Endodermal cell (in vitro differentiated cells): ENCODE measurements around the gene ATXN1. TPM values are rescaled to one million over a fixed set of nuclear protein-coding genes. Genes with fewer than 3 reads are reported as not detected.

Source experiments
- DNase-seq: peaks from one replicate; pipeline ENCODE4 v3.0.0-alpha.2; 2017
- H3K27ac ChIP-seq: 2 replicates; pipeline ENCODE4 v1.5.1; 2013; ENCODE audit warnings: mild to moderate bottlenecking, low read depth, low read length, moderate library complexity
- H3K27me3 ChIP-seq: 2 replicates; pipeline ENCODE4 v1.6.1; 2013; ENCODE audit warnings: mild to moderate bottlenecking, low read length, moderate library complexity; ENCODE audit not compliant: insufficient read depth, control insufficient read depth, poor library complexity, severe bottlenecking
- H3K36me3 ChIP-seq: 2 replicates; pipeline ENCODE4 v1.7.0; 2013; ENCODE audit warnings: mild to moderate bottlenecking, low read length, moderate library complexity; ENCODE audit not compliant: control insufficient read depth, insufficient read depth
- H3K4me1 ChIP-seq: one replicate; pipeline ENCODE4 v1.7.0; 2013; ENCODE audit warnings: low read length; ENCODE audit not compliant: control insufficient read depth, insufficient read depth
- H3K4me3 ChIP-seq: 2 replicates; pipeline ENCODE4 v1.5.1; 2013; ENCODE audit warnings: mild to moderate bottlenecking, low read length, moderate library complexity
- H3K9ac ChIP-seq: 2 replicates; pipeline ENCODE4 v1.6.1; 2013; ENCODE audit warnings: mild to moderate bottlenecking, low read length, moderate library complexity; ENCODE audit not compliant: poor library complexity, severe bottlenecking; ENCODE audit errors: extremely low read depth
- H3K9me3 ChIP-seq: 2 replicates; pipeline ENCODE4 v1.6.1; 2013; ENCODE audit warnings: mild to moderate bottlenecking, low read length, moderate library complexity; ENCODE audit not compliant: control insufficient read depth
- H3K27ac Mint-ChIP-seq: 2 replicates; pipeline ENCODE4 v1.8.0; 2020; ENCODE audit warnings: mixed read lengths
- H3K27me3 Mint-ChIP-seq: 2 replicates; pipeline ENCODE4 v1.8.0; 2021; ENCODE audit warnings: mild to moderate bottlenecking, mixed read lengths; ENCODE audit not compliant: insufficient read depth
- H3K36me3 Mint-ChIP-seq: 2 replicates; pipeline ENCODE4 v1.8.0; 2020; ENCODE audit warnings: low read depth, mixed read lengths
- H3K4me1 Mint-ChIP-seq: 2 replicates; pipeline ENCODE4 v1.8.0; 2020; ENCODE audit warnings: mixed read lengths
- H3K4me3 Mint-ChIP-seq: 2 replicates; pipeline ENCODE4 v1.8.0; 2020; ENCODE audit warnings: mild to moderate bottlenecking, moderate library complexity, mixed read lengths
- H3K9me3 Mint-ChIP-seq: 2 replicates; pipeline ENCODE4 v1.8.0; 2020; ENCODE audit warnings: mild to moderate bottlenecking, mixed read lengths
- WGBS, 2 experiments: methylation state at CpG; one replicate each; pipeline versions ENCODE4 v1.1.5 to v1.1.7; 2013; ENCODE audit warnings: missing lambda C conversion rate in 2 of 2, mixed read lengths in 1 of 2; ENCODE audit not compliant: insufficient coverage in 1 of 2, insufficient read length in 1 of 2; 5-methylcytosine and 5-hydroxymethylcytosine counted together
- total RNA-seq, 2 donors: library from RNA; stranded (reverse); fragmentation: NEBNext Ultra II Directional in 1 of 2; extraction: Animal tissue kit (Norgen Biotek cat#: 25700) in 1 of 2; gene quantifications; 2 replicates in 1 of 2; 3 replicates in 1 of 2; pipeline ENCODE4 v1.2.1, GENCODE V29; 2021
- TF ChIP-seq, protein P1 (sequence below): fragments of 200-600 bp; sonication (generic); conservative IDR thresholded peaks from 2 replicates; pipeline ENCODE4 v1.5.0; 2021; ENCODE audit warnings: antibody characterized with exemption, mild to moderate bottlenecking

The ATXN1 gene
- total RNA-seq, 2 donors from 2014 or later, result 10.4 to 15.9 TPM

DNA sequence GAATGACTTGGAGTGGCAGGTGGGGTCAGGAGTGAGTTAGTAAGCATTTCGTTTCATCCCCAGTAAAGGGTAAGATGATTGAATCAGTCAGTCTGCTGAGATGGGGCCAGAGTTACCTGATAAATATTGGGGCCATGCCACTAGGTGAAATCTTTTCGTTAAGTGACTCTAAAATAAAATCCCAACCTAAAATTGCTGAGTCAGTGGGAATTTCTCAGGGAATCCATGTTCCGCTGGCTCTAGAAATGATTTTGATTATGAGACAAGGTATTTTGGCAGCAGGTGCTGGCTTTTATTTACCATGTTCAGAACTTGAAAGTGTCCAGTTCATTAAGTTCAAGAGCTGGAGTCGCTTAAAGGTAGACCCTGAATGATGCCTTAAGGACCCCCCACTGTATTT, 397.5 kb downstream of the ATXN1 start:
- TF ChIP-seq, protein P1, sequence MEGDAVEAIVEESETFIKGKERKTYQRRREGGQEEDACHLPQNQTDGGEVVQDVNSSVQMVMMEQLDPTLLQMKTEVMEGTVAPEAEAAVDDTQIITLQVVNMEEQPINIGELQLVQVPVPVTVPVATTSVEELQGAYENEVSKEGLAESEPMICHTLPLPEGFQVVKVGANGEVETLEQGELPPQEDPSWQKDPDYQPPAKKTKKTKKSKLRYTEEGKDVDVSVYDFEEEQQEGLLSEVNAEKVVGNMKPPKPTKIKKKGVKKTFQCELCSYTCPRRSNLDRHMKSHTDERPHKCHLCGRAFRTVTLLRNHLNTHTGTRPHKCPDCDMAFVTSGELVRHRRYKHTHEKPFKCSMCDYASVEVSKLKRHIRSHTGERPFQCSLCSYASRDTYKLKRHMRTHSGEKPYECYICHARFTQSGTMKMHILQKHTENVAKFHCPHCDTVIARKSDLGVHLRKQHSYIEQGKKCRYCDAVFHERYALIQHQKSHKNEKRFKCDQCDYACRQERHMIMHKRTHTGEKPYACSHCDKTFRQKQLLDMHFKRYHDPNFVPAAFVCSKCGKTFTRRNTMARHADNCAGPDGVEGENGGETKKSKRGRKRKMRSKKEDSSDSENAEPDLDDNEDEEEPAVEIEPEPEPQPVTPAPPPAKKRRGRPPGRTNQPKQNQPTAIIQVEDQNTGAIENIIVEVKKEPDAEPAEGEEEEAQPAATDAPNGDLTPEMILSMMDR, result no peak
- Mint-ChIP-seq H3K4me1 (no peaks in the 10 kb centered on the region), H3K4me3 (no peak overlapping the region), H3K36me3 (no peaks in the 10 kb centered on the region), H3K27ac (no peak overlapping the region), H3K9me3 (no peaks in the 10 kb centered on the region), H3K27me3 (no peaks in the 10 kb centered on the region)
- Histone ChIP-seq H3K36me3 (no peaks in the 10 kb centered on the region), H3K27ac (no peak overlapping the region), H3K4me3 (no peak overlapping the region), H3K27me3 (no peaks in the 10 kb centered on the region), H3K9ac (no peak overlapping the region), H3K9me3 (no peaks in the 10 kb centered on the region), H3K4me1 (no peaks in the 10 kb centered on the region)
- 92 to 93% methylated on average over 3 to 4 of the region's 4 CpGs for WGBS, 2 experiments
- DNase-seq, result no peak

DNA sequence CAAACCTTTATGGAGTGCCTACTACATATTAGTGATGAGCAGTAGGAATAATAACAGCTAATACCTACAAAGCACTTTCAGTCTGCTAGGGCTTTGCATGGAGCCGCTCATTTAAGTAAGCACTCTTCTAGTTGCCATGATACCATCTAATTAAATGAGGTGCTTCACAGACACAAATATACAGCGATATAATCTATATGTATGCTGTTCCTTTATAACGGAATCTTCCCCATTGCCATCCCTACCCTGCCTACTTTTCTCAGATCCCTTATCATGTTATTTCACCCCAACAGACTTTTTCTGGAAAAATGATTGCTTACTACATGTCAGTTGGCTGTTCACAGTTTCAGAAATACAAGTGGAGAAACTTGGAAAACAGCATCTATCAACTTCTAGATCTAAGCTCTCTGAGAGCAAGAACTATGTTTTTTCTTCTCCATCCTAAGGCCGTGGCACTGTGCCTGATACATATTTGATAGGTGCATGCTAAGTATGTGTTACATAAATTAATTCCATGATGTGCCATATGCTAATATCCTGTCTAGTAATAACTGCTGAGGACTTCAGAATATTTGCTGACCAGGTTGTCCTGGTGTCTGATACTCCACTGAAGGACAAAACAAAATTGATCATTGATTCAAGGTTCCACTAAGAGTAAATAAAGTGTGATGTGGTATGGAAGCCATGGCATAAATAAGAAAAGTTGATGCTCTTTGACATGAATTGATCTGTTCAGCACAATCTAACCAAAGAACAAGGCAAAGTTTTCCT, 398.3 kb downstream of the ATXN1 start:
- H3K27ac Mint-ChIP-seq, result no peak overlapping the region
- H3K4me1 Mint-ChIP-seq, result no peaks in the 10 kb centered on the region
- TF ChIP-seq, protein P1, result no peak
- WGBS, 2 experiments, result 94 to 97% methylated on average over 4 of the region's 4 CpGs
- H3K4me3 ChIP-seq, result no peak overlapping the region
- H3K36me3 Mint-ChIP-seq, result no peaks in the 10 kb centered on the region
- no peak overlapping the region for H3K27ac ChIP-seq
- H3K27me3 Mint-ChIP-seq, result no peaks in the 10 kb centered on the region
- H3K4me1 ChIP-seq, result no peaks in the 10 kb centered on the region
- no peak overlapping the region for H3K4me3 Mint-ChIP-seq
- H3K9me3 Mint-ChIP-seq, result no peaks in the 10 kb centered on the region
- DNase-seq, result no peak
- H3K27me3 ChIP-seq, result no peaks in the 10 kb centered on the region
- H3K9me3 ChIP-seq, result no peaks in the 10 kb centered on the region
- no peaks in the 10 kb centered on the region for H3K36me3 ChIP-seq
- no peak overlapping the region for H3K9ac ChIP-seq

DNA sequence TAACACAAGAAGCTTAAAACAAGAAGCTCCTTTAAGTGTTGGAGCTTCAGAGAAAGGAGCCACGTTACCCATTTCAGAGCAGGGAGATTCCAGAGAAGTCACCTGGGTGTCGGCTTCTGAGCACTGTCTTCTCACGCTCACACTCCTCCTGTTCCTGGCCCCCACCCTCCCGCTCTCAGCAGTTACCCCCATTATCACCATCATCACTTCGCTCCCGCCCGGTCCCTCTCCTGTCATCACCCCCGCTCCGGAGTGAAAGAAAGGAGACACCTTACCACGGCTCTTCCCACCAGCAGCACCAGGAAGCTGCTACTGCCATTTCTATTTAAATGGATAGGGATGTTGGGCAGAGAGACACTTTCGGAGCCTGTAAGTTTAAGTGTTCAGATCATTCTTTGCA, 399.0 kb downstream of the ATXN1 start:
- WGBS, 2 experiments, result 76 to 86% methylated on average over 4 to 11 of the region's 11 CpGs
- H3K27me3 ChIP-seq, result no peaks in the 10 kb centered on the region
- H3K4me1 Mint-ChIP-seq, result no peaks in the 10 kb centered on the region
- H3K9me3 Mint-ChIP-seq, result no peaks in the 10 kb centered on the region
- peak; percentile 53 for DNase-seq
- H3K27me3 Mint-ChIP-seq, result no peaks in the 10 kb centered on the region
- H3K27ac ChIP-seq, result no peak overlapping the region
- no peak overlapping the region for H3K4me3 ChIP-seq
- H3K4me1 ChIP-seq, result no peaks in the 10 kb centered on the region
- H3K27ac Mint-ChIP-seq, result no peak overlapping the region
- no peak overlapping the region for H3K9ac ChIP-seq
- TF ChIP-seq, protein P1, result no peak
- H3K36me3 Mint-ChIP-seq, result no peaks in the 10 kb centered on the region
- H3K4me3 Mint-ChIP-seq, result no peak overlapping the region
- H3K36me3 ChIP-seq, result no peaks in the 10 kb centered on the region
- no peaks in the 10 kb centered on the region for H3K9me3 ChIP-seq
